ENCODE data around the gene MAD1L1.
"Not testable (repeated sequence)": the region's sequence is repeated elsewhere in the genome, so short reads cannot be mapped to it uniquely, and the experiment has no call there.

- TF ChIP-seq CTCF (IDR thresholded peaks at IDR 0.05; ENCODE audit: insufficient read depth, low read length, poor library complexity, severe bottlenecking); EZH2phosphoT487 (conservative IDR thresholded peaks at IDR 0.05; ENCODE audit: low read length): not testable (repeated sequence)
These were observed 405.2 kb downstream of the MAD1L1 start for GRCh38 chr7:1827521-1827981.
